Measurements from ENCODE around the gene DLGAP1. TPM values are rescaled to one million over a fixed set of nuclear protein-coding genes. Genes with fewer than 3 reads are reported as not detected.

DLGAP1 gene
- total and polyA plus RNA-seq, 2 of the 8 experiments (the other 6 are each of a cell fraction or from before 2014, with no cell fraction given), result 11.8 to 16.9 TPM

DNA sequence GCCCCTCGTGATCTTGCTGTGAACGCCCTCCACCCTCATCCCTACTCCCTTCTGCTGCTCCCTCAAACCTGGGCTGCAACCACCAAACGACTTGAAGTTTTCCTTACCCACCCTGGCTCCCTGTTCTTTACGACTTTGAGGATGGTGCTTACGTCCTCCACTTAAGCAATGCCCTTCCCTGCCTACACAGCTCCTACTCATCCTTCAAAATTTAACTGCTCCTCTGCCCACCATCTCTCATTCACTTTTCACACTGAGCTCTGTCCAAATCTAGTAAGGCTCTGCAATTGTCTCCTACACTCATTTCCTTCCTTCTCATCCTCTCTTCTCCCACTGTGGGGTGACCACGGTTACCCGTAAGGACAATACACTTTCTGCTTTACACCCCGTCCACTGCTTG lies 554.1 kb downstream of the DLGAP1 start:
- no peak overlapping the region for H2BK15ac ChIP-seq (ENCODE audit: low read length)
- H2AFZ ChIP-seq (ENCODE audit: low read length), result no peak overlapping the region
- no peak overlapping the region for H2BK20ac ChIP-seq (ENCODE audit: low read length)
- no peaks in the 10 kb centered on the region for H3K36me3 ChIP-seq (ENCODE audit: control insufficient read depth in 2 of 4, insufficient read depth in 4 of 4, low read length in 3 of 4)
- peaks cover 3% of the 10 kb centered on the region; the same call in 1 of the 2 replicates for H3K23me2 ChIP-seq (ENCODE audit: low read depth, low read length)
- no peak overlapping the region for H3K9ac ChIP-seq (replicated peaks in 1 of 4; ENCODE audit: extremely low read depth in 1 of 4, low read depth in 3 of 4, low read length in 3 of 4)
- ChIA-PET CTCF (ENCODE audit: partially characterized antibody) (interaction anchor here (0.9 to 1.7 kb wide), 2 partner anchors 15 to 16 kb away, joined by 4 to 6 read pairs; no protein-coding TSS in a partner anchor), POLR2A (ENCODE audit: partially characterized antibody) (interaction anchor here (0.9 kb wide), 1 partner anchor 18 kb away, joined by 3 read pairs; no protein-coding TSS in a partner anchor)
- H3K4me3 ChIP-seq (ENCODE audit: extremely low read depth in 1 of 4, insufficient read depth in 2 of 4, low read depth in 3 of 4, low read length in 4 of 4), result no peak overlapping the region
- H3K4ac ChIP-seq (replicated peaks; ENCODE audit: insufficient read length, low read depth, low read length), result no peak overlapping the region
- no peak overlapping the region; the same call in 1 of the 2 replicates for H4K8ac ChIP-seq (ENCODE audit: extremely low read depth, insufficient read depth, low read length)
- no peak overlapping the region for H2BK12ac ChIP-seq (ENCODE audit: low read depth, low read length)
- no peak for DNase-seq (ENCODE audit: low read depth in 1 of 2, low spot score in 2 of 2)
- H3K18ac ChIP-seq (ENCODE audit: extremely low read depth, low read length), result no peak overlapping the region
- H2BK5ac ChIP-seq (ENCODE audit: low read depth, low read length), result no peak overlapping the region
- no peaks in the 10 kb centered on the region for H3K9me3 ChIP-seq (ENCODE audit: insufficient read depth in 2 of 2, low read depth in 1 of 2, low read length in 1 of 2)
- H3K27ac ChIP-seq (ENCODE audit: low read depth, low read length), result no peak overlapping the region
- no peak overlapping the region for H3K23ac ChIP-seq (ENCODE audit: insufficient read length)
- no peak overlapping the region for H3K14ac ChIP-seq (ENCODE audit: insufficient read length)
- H2BK120ac ChIP-seq (replicated peaks; ENCODE audit: low read depth, low read length), result no peak overlapping the region
- H4K91ac ChIP-seq (replicated peaks; ENCODE audit: insufficient read length, low read length), result no peak overlapping the region
- H3K79me1 ChIP-seq (ENCODE audit: low read depth, low read length), result no peaks in the 10 kb centered on the region
- H3K27me3 ChIP-seq (replicated peaks in 1 of 4; ENCODE audit: control insufficient read depth in 3 of 4, extremely low read depth in 1 of 4, insufficient read depth in 3 of 4, low read length in 3 of 4), result no peaks in the 10 kb centered on the region
- H3K4me1 ChIP-seq (replicated peaks in 1 of 4; ENCODE audit: control insufficient read depth in 3 of 4, insufficient read depth in 4 of 4, low read length in 3 of 4), result 0 out of 7 replicates have a peak, but pooled peaks cover 0 to 3% (median 0%) of the 10 kb centered on the region in 4 experiments
- no peak overlapping the region for H4K5ac ChIP-seq (ENCODE audit: insufficient read length, low read depth, low read length)
- no peak overlapping the region for H3K56ac ChIP-seq (replicated peaks; ENCODE audit: insufficient read length, low read depth, low read length)
- whole genome bisulfite sequencing, 2 experiments (ENCODE audit: extremely low coverage in 1 of 2, insufficient coverage in 1 of 2, insufficient read length in 1 of 2, insufficient replicate concordance in 2 of 2, low coverage in 1 of 2, low lambda C conversion rate in 2 of 2, missing lambda C conversion rate in 1 of 2), result 88% methylated on average over 8 of the region's 8 CpGs; no CpG with 5 or more reads in 1 of the 2 experiments
- H4K20me1 ChIP-seq (replicated peaks in 1 of 2; ENCODE audit: control insufficient read depth in 1 of 2, insufficient read depth in 2 of 2, low read length in 2 of 2), result no peaks in the 10 kb centered on the region
- no peak overlapping the region for H2AK5ac ChIP-seq (ENCODE audit: low read depth, low read length)
- no peak overlapping the region for H3K4me2 ChIP-seq (ENCODE audit: insufficient read depth in 1 of 2, low read depth in 2 of 2, low read length in 2 of 2)
- no peak for FAIRE-seq
- no peaks in the 10 kb centered on the region for H3K79me2 ChIP-seq (ENCODE audit: control insufficient read depth in 1 of 2, insufficient read depth in 2 of 2, low read length in 2 of 2)
- TF ChIP-seq RAD21 (IDR thresholded peaks at IDR 0.05 in 1 of 2, conservative IDR thresholded peaks at IDR 0.05 in 1 of 2; ENCODE audit: low read depth in 2 of 2, low read length in 2 of 2) (no peak), SIN3A (conservative IDR thresholded peaks at IDR 0.05 in 1 of 2, IDR thresholded peaks at IDR 0.05 in 1 of 2; ENCODE audit: low read depth in 1 of 2, low read length in 2 of 2) (no peak), RFX5 (IDR thresholded peaks at IDR 0.05; ENCODE audit: borderline replicate concordance, low read depth, low read length) (no peak), HDAC2 (IDR thresholded peaks at IDR 0.05; ENCODE audit: borderline replicate concordance in 1 of 2, low read depth in 2 of 2, low read length in 2 of 2) (no peak), POLR2A (IDR thresholded peaks at IDR 0.05; ENCODE audit: control extremely low read depth in 1 of 2, low read depth in 2 of 2, low read length in 2 of 2) (no peak), CHD2 (IDR thresholded peaks at IDR 0.05; ENCODE audit: low read length) (no peak), RNF2 (IDR thresholded peaks at IDR 0.05; ENCODE audit: borderline replicate concordance, low read depth, low read length, missing control alignments, poor library complexity, severe bottlenecking) (no peak), SRF (IDR thresholded peaks at IDR 0.05; ENCODE audit: low read depth, low read length) (no peak), KDM1A (IDR thresholded peaks at IDR 0.05; ENCODE audit: borderline replicate concordance, low read length) (no peak), SUZ12 (IDR thresholded peaks at IDR 0.05; ENCODE audit: low read length) (no peak), CREB1 (IDR thresholded peaks at IDR 0.05) (no peak), ASH2L (IDR thresholded peaks at IDR 0.05; ENCODE audit: low read length) (no peak)
- TF ChIP-seq, protein P1, sequence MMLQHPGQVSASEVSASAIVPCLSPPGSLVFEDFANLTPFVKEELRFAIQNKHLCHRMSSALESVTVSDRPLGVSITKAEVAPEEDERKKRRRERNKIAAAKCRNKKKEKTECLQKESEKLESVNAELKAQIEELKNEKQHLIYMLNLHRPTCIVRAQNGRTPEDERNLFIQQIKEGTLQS (IDR thresholded peaks at IDR 0.05; ENCODE audit: insufficient read depth, low read depth, low read length), result no peak
